ENCODE results near the gene PKLR. TPM values are rescaled to one million over a fixed set of nuclear protein-coding genes. Genes with fewer than 3 reads are reported as not detected.

PKLR gene
- polyA plus RNA-seq, 1 donor from 2014 or later = not detected

DNA sequence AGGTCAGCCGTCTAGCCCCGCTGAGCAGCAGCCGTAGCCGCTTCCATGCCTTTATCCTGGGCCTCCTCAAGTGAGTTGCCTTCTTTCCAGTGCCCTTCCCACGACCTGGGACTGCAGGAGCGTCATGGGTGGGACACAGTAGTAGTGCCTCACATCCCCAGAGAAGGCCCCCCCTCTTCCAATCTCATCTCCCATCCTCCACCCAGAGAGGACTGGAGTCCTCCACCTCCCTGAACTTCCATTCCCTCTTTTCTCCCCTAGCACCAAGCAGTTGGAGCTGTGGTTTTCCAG is 24.3 kb upstream of the PKLR start:
- H3F3A ChIP-seq (ENCODE audit: insufficient read depth, low read length, poor library complexity, severe bottlenecking) = no peaks in the 10 kb centered on the region
- TF ChIP-seq POLR2AphosphoS5 (IDR thresholded peaks at IDR 0.05) = no peak
- TF ChIP-seq, protein P1, sequence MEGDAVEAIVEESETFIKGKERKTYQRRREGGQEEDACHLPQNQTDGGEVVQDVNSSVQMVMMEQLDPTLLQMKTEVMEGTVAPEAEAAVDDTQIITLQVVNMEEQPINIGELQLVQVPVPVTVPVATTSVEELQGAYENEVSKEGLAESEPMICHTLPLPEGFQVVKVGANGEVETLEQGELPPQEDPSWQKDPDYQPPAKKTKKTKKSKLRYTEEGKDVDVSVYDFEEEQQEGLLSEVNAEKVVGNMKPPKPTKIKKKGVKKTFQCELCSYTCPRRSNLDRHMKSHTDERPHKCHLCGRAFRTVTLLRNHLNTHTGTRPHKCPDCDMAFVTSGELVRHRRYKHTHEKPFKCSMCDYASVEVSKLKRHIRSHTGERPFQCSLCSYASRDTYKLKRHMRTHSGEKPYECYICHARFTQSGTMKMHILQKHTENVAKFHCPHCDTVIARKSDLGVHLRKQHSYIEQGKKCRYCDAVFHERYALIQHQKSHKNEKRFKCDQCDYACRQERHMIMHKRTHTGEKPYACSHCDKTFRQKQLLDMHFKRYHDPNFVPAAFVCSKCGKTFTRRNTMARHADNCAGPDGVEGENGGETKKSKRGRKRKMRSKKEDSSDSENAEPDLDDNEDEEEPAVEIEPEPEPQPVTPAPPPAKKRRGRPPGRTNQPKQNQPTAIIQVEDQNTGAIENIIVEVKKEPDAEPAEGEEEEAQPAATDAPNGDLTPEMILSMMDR (IDR thresholded peaks at IDR 0.05; ENCODE audit: poor library complexity, severe bottlenecking) = no peak
- TF ChIP-seq, protein P2, sequence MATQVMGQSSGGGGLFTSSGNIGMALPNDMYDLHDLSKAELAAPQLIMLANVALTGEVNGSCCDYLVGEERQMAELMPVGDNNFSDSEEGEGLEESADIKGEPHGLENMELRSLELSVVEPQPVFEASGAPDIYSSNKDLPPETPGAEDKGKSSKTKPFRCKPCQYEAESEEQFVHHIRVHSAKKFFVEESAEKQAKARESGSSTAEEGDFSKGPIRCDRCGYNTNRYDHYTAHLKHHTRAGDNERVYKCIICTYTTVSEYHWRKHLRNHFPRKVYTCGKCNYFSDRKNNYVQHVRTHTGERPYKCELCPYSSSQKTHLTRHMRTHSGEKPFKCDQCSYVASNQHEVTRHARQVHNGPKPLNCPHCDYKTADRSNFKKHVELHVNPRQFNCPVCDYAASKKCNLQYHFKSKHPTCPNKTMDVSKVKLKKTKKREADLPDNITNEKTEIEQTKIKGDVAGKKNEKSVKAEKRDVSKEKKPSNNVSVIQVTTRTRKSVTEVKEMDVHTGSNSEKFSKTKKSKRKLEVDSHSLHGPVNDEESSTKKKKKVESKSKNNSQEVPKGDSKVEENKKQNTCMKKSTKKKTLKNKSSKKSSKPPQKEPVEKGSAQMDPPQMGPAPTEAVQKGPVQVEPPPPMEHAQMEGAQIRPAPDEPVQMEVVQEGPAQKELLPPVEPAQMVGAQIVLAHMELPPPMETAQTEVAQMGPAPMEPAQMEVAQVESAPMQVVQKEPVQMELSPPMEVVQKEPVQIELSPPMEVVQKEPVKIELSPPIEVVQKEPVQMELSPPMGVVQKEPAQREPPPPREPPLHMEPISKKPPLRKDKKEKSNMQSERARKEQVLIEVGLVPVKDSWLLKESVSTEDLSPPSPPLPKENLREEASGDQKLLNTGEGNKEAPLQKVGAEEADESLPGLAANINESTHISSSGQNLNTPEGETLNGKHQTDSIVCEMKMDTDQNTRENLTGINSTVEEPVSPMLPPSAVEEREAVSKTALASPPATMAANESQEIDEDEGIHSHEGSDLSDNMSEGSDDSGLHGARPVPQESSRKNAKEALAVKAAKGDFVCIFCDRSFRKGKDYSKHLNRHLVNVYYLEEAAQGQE (IDR thresholded peaks at IDR 0.05; ENCODE audit: borderline replicate concordance) = no peak
- TF ChIP-seq TAF1 (IDR thresholded peaks at IDR 0.05; ENCODE audit: low read depth) = no peak
- no peak for TF ChIP-seq RAD21 (conservative IDR thresholded peaks at IDR 0.05)
- no peak for TF ChIP-seq SMC3 (conservative IDR thresholded peaks at IDR 0.05; ENCODE audit: poor library complexity)
- TF ChIP-seq EP300 (conservative IDR thresholded peaks at IDR 0.05; ENCODE audit: poor library complexity, severe bottlenecking) = no peak
- no peak for TF ChIP-seq EZH2 (IDR thresholded peaks at IDR 0.05; ENCODE audit: borderline replicate concordance, insufficient read depth, low read length, poor library complexity, severe bottlenecking)
- no peak for TF ChIP-seq MXI1 (conservative IDR thresholded peaks at IDR 0.05; ENCODE audit: poor library complexity, severe bottlenecking)
- peaks cover 7% of the 10 kb centered on the region for H4K20me1 ChIP-seq (ENCODE audit: insufficient read depth)
- no peaks in the 10 kb centered on the region for H3K9me3 ChIP-seq (ENCODE audit: low read length)
- peaks cover 4% of the 10 kb centered on the region for H3K36me3 ChIP-seq (ENCODE audit: insufficient read depth, low read length)
- H3K9me2 ChIP-seq (ENCODE audit: insufficient read depth, low read length) = no peaks in the 10 kb centered on the region
- H3K9ac ChIP-seq (ENCODE audit: low read length) = no peak overlapping the region
- no peak overlapping the region for H3K27ac ChIP-seq (ENCODE audit: low read length)
- no peaks in the 10 kb centered on the region for H3K27me3 ChIP-seq (ENCODE audit: insufficient read depth, low read depth, low read length)
- H3K4me3 ChIP-seq (ENCODE audit: low read length) = peak overlapping the region; percentile 90
- peaks cover 21% of the 10 kb centered on the region for H3K79me2 ChIP-seq (replicated peaks; ENCODE audit: insufficient read depth, low read length)
- no peak overlapping the region for H3K4me2 ChIP-seq (ENCODE audit: low read length)
- H2AFZ ChIP-seq (ENCODE audit: low read depth, low read length) = no peak overlapping the region

DNA sequence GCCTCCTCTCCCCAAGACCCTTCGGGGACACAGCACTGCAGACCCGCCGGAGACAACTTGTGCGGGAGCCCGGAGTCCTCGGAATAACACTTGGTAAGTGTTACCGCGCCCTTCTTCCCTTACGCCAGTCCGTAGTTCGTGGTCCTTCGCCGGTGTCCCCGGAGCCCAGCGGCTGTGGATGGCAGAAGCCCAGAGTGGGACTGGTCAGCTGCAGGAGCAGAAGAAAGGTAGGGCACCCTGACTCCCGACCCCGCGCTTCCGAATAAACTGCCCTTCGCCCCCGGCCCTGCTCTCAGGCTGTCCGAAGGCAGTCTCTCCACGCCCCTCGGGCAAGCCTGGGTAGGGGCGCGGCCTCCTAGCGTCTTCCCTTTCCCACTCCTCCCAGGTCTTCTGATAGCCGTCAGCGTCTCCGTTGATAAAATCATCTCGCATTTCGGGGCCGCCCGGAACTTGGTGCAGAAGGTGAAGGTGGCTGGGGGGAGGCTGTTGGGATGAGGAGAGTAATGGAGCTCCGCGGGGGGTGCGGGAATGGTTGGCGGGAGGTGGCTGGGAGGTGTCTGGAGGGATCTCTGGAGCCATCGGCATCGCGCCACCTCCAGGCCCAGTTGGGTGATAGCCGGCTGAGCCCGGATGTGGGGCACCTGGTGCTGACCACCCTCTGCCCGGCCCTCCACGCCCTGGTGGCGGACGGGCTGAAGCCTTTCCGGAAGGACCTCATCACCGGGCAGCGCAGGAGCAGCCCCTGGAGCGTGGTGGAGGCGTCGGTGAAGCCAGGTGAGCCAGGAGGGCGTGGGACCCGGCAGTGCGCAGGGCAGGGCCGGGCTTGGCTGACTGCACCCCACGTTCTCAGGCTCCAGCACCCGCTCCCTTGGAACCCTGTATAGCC is 23.7 kb upstream of the PKLR start:
- TF ChIP-seq EP300 (conservative IDR thresholded peaks at IDR 0.05; ENCODE audit: poor library complexity, severe bottlenecking) (no peak), SMC3 (conservative IDR thresholded peaks at IDR 0.05; ENCODE audit: poor library complexity) (peak; percentile 42), RAD21 (conservative IDR thresholded peaks at IDR 0.05) (peak; percentile 24), MXI1 (conservative IDR thresholded peaks at IDR 0.05; ENCODE audit: poor library complexity, severe bottlenecking) (no peak), EZH2 (IDR thresholded peaks at IDR 0.05; ENCODE audit: borderline replicate concordance, insufficient read depth, low read length, poor library complexity, severe bottlenecking) (no peak), TAF1 (IDR thresholded peaks at IDR 0.05; ENCODE audit: low read depth) (no peak), POLR2AphosphoS5 (IDR thresholded peaks at IDR 0.05) (no peak)
- TF ChIP-seq, protein P1 (IDR thresholded peaks at IDR 0.05; ENCODE audit: poor library complexity, severe bottlenecking) = peak; percentile 60
- TF ChIP-seq, protein P2 (IDR thresholded peaks at IDR 0.05; ENCODE audit: borderline replicate concordance) = no peak
- peaks cover 27% of the 10 kb centered on the region for H3K79me2 ChIP-seq (replicated peaks; ENCODE audit: insufficient read depth, low read length)
- no peaks in the 10 kb centered on the region for H3K9me3 ChIP-seq (ENCODE audit: low read length)
- peaks cover 7% of the 10 kb centered on the region for H4K20me1 ChIP-seq (ENCODE audit: insufficient read depth)
- peak overlapping the region; percentile 91 for H3K9ac ChIP-seq (ENCODE audit: low read length)
- no peak overlapping the region for H3K27ac ChIP-seq (ENCODE audit: low read length)
- peak overlapping the region; percentile 99 for H3K4me2 ChIP-seq (ENCODE audit: low read length)
- H3F3A ChIP-seq (ENCODE audit: insufficient read depth, low read length, poor library complexity, severe bottlenecking) = no peaks in the 10 kb centered on the region
- H3K36me3 ChIP-seq (ENCODE audit: insufficient read depth, low read length) = peaks cover 4% of the 10 kb centered on the region
- H3K27me3 ChIP-seq (ENCODE audit: insufficient read depth, low read depth, low read length) = no peaks in the 10 kb centered on the region
- H3K4me3 ChIP-seq (ENCODE audit: low read length) = peak overlapping the region; percentile 90
- no peaks in the 10 kb centered on the region for H3K9me2 ChIP-seq (ENCODE audit: insufficient read depth, low read length)
- H2AFZ ChIP-seq (ENCODE audit: low read depth, low read length) = no peak overlapping the region

All from neural cell (in vitro differentiated cells).